NCI-H146 treated with DMSO at 0.1 percent for 48 hours (cell line): ENCODE results near the gene HPN.
"Not testable (repeated sequence)": the region's sequence is repeated elsewhere in the genome, so short reads cannot be mapped to it uniquely, and the experiment has no call there.

Source experiments
- DNase-seq: peaks from one replicate; lab custom pipeline; 2025; ENCODE audit not compliant: unreplicated experiment; lab: John Stamatoyannopoulos, UW

The HPN gene

GRCh38 chr19:35008891-35009341 is 32.6 kb upstream of the HPN start:
- no peak for DNase-seq

GRCh38 chr19:35009424-35010415 is 31.8 kb upstream of the HPN start:
- no peak for DNase-seq

- DNase-seq = no peak
These were observed 30.3 kb upstream of the HPN start for GRCh38 chr19:35011091-35011689.

- DNase-seq = no peak
These were observed 29.5 kb upstream of the HPN start for GRCh38 chr19:35011737-35012682.

GRCh38 chr19:35013041-35013819 is 28.3 kb upstream of the HPN start:
- DNase-seq = peak; percentile 10

GRCh38 chr19:35013820-35014754 is 27.4 kb upstream of the HPN start:
- no peak for DNase-seq

- not testable (repeated sequence) for DNase-seq
These were observed 26.7 kb upstream of the HPN start for GRCh38 chr19:35014774-35015173.

GRCh38 chr19:35015270-35015953 is 26.1 kb upstream of the HPN start:
- DNase-seq = no peak

GRCh38 chr19:35015954-35016351 is 25.6 kb upstream of the HPN start:
- no peak for DNase-seq

- DNase-seq = no peak
These were observed 24.0 kb upstream of the HPN start for GRCh38 chr19:35017507-35017906.

GRCh38 chr19:35018379-35018778 is 23.1 kb upstream of the HPN start:
- no peak for DNase-seq

- no peak for DNase-seq
These were observed 22.4 kb upstream of the HPN start for GRCh38 chr19:35019144-35019543.

- DNase-seq = no peak
These were observed 20.5 kb upstream of the HPN start for GRCh38 chr19:35021016-35021415.

GRCh38 chr19:35021596-35021995 is 19.9 kb upstream of the HPN start:
- no peak for DNase-seq

GRCh38 chr19:35022460-35022859 is 19.1 kb upstream of the HPN start:
- no peak for DNase-seq

- DNase-seq = no peak
These were observed 18.1 kb upstream of the HPN start for GRCh38 chr19:35023428-35023827.

GRCh38 chr19:35024095-35024494 is 17.4 kb upstream of the HPN start:
- DNase-seq = no peak

- DNase-seq = no peak
These were observed 15.6 kb upstream of the HPN start for GRCh38 chr19:35025969-35026368.

GRCh38 chr19:35026418-35026817 is 15.1 kb upstream of the HPN start:
- DNase-seq = no peak
